ENCODE results near the gene PTPN9.
A peak's percentile ranks its signal among the peaks of the same experiment; 100 is the strongest.

DNA sequence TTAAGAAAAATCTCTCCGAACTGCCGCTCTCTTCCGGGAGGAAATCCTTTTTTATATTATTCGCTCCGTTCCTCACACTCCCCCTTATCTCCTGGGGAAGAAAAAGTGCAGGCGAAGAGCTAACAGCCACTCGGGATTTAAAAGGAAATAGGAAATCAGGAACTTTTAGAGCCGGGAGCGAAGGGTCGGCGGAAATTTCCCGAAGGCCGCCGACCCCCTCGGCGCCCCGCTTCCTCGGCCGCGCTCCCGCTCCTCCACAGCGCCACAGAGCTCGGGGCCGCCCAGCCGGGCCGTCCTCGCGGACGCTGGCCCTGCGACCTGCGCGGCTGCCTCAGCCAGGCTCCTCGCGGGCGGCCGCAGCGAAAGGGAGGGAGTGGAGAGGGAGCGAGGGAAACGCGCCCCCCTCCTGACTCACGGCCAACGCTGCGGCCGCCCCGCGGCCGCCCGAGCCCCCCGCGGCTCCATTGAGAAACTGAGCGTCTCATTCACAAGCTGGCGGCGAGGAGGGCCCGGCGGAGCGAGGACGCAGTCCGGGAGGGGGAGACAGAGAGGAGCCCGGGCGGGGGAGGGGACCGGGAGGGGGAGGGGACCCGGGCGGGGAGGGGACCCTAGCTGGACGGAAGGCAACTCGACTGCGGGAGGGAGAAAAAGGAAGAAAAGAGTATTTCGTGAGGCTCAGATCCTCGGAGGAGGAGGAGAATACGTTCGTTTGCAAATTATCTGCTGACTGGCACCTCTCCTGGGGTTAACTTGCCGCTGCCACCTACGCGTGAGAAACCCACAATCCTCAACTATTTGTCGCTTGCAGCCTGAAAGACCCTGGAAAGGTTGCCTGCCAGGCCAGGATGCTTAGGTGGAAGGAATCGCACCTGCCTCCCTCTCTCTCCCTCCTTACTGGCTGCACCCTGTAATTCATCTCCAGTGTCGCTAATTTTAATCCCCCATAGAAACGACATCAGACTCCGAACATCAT is at the start of gene PTPN9:
- TF ChIP-seq, protein P1, sequence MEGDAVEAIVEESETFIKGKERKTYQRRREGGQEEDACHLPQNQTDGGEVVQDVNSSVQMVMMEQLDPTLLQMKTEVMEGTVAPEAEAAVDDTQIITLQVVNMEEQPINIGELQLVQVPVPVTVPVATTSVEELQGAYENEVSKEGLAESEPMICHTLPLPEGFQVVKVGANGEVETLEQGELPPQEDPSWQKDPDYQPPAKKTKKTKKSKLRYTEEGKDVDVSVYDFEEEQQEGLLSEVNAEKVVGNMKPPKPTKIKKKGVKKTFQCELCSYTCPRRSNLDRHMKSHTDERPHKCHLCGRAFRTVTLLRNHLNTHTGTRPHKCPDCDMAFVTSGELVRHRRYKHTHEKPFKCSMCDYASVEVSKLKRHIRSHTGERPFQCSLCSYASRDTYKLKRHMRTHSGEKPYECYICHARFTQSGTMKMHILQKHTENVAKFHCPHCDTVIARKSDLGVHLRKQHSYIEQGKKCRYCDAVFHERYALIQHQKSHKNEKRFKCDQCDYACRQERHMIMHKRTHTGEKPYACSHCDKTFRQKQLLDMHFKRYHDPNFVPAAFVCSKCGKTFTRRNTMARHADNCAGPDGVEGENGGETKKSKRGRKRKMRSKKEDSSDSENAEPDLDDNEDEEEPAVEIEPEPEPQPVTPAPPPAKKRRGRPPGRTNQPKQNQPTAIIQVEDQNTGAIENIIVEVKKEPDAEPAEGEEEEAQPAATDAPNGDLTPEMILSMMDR (IDR thresholded peaks at IDR 0.05; ENCODE audit: low read length): peak; percentile 33
- TF ChIP-seq EZH2phosphoT487 (IDR thresholded peaks at IDR 0.05; ENCODE audit: low read length): no peak
- no peak for TF ChIP-seq EZH2 (optimal IDR thresholded peaks at IDR 0.05; ENCODE audit: low read depth, low read length)

Measured in MM.1S (cell line).